ENCODE data around the gene PIK3AP1. TPM values are rescaled to one million over a fixed set of nuclear protein-coding genes. Genes with fewer than 3 reads are reported as not detected.

Gene PIK3AP1
- total RNA-seq, 2 donors from 2014 or later = 1.3 to 5.2 TPM

- Histone ChIP-seq H3K27ac (ENCODE audit: low read depth, low read length) (no peak overlapping the region), H3K36me3 (ENCODE audit: control insufficient read depth, insufficient read depth, low read length) (no peaks in the 10 kb centered on the region), H3K4me3 (ENCODE audit: low read length) (no peak overlapping the region), H3K9ac (ENCODE audit: extremely low read depth, low read length, poor library complexity, severe bottlenecking) (no peak overlapping the region), H3K4me1 (ENCODE audit: control insufficient read depth, insufficient read depth, low read length) (no peaks in the 10 kb centered on the region), H3K27me3 (ENCODE audit: control insufficient read depth, insufficient read depth, low read length, poor library complexity, severe bottlenecking) (peaks cover 11% of the 10 kb centered on the region), H3K9me3 (ENCODE audit: control insufficient read depth, low read length) (no peaks in the 10 kb centered on the region)
- H3K4me1 Mint-ChIP-seq = peaks cover 22% of the 10 kb centered on the region
- peaks cover 28% of the 10 kb centered on the region for H3K36me3 Mint-ChIP-seq (ENCODE audit: low read depth)
- WGBS, 2 experiments (ENCODE audit: insufficient coverage in 1 of 2, insufficient read length in 1 of 2) = 96 to 98% methylated on average over 10 to 13 of the region's 13 CpGs
- TF ChIP-seq CTCF (conservative IDR thresholded peaks at IDR 0.05) = no peak
- H3K27me3 Mint-ChIP-seq (ENCODE audit: insufficient read depth) = no peaks in the 10 kb centered on the region
- no peak for DNase-seq
- no peaks in the 10 kb centered on the region for H3K9me3 Mint-ChIP-seq
- H3K4me3 Mint-ChIP-seq = no peak overlapping the region
- no peak overlapping the region for H3K27ac Mint-ChIP-seq
Measured at GRCh38 chr10:96645191-96645721, 75.1 kb downstream of the PIK3AP1 start.

- no peak overlapping the region for H3K4me3 ChIP-seq (ENCODE audit: low read length)
- peak; percentile 50 for TF ChIP-seq CTCF (conservative IDR thresholded peaks at IDR 0.05)
- H3K9me3 Mint-ChIP-seq = no peaks in the 10 kb centered on the region
- H3K4me1 ChIP-seq (ENCODE audit: control insufficient read depth, insufficient read depth, low read length) = no peaks in the 10 kb centered on the region
- H3K36me3 ChIP-seq (ENCODE audit: control insufficient read depth, insufficient read depth, low read length) = no peaks in the 10 kb centered on the region
- no peak overlapping the region for H3K4me3 Mint-ChIP-seq
- WGBS, 2 experiments (ENCODE audit: insufficient coverage in 1 of 2, insufficient read length in 1 of 2) = 92 to 100% methylated on average over 2 to 7 of the region's 9 CpGs
- no peaks in the 10 kb centered on the region for H3K9me3 ChIP-seq (ENCODE audit: control insufficient read depth, low read length)
- H3K27ac ChIP-seq (ENCODE audit: low read depth, low read length) = no peak overlapping the region
- H3K4me1 Mint-ChIP-seq = peaks cover 14% of the 10 kb centered on the region
- H3K27ac Mint-ChIP-seq = no peak overlapping the region
- H3K27me3 ChIP-seq (ENCODE audit: control insufficient read depth, insufficient read depth, low read length, poor library complexity, severe bottlenecking) = peaks cover 7% of the 10 kb centered on the region
- no peak overlapping the region for H3K9ac ChIP-seq (ENCODE audit: extremely low read depth, low read length, poor library complexity, severe bottlenecking)
- no peaks in the 10 kb centered on the region for H3K27me3 Mint-ChIP-seq (ENCODE audit: insufficient read depth)
- DNase-seq = no peak
- peaks cover 28% of the 10 kb centered on the region for H3K36me3 Mint-ChIP-seq (ENCODE audit: low read depth)
Measured at GRCh38 chr10:96643920-96644319, 76.4 kb downstream of the PIK3AP1 start.

GRCh38 chr10:96642973-96643372 is 77.3 kb downstream of the PIK3AP1 start:
- WGBS, 2 experiments (ENCODE audit: insufficient coverage in 1 of 2, insufficient read length in 1 of 2) = 55% methylated on average over 4 of the region's 4 CpGs
- no peak overlapping the region for H3K4me3 Mint-ChIP-seq

More at GRCh38 chr10:96642973-96643372, 77.3 kb downstream of the PIK3AP1 start:
- peaks cover 21% of the 10 kb centered on the region for H3K36me3 Mint-ChIP-seq (ENCODE audit: low read depth)
- no peak overlapping the region for H3K27ac Mint-ChIP-seq
- H3K4me1 ChIP-seq (ENCODE audit: control insufficient read depth, insufficient read depth, low read length) = no peaks in the 10 kb centered on the region
- no peak overlapping the region for H3K9ac ChIP-seq (ENCODE audit: extremely low read depth, low read length, poor library complexity, severe bottlenecking)
- no peak overlapping the region for H3K4me3 ChIP-seq (ENCODE audit: low read length)
- peaks cover 2% of the 10 kb centered on the region for H3K27me3 ChIP-seq (ENCODE audit: control insufficient read depth, insufficient read depth, low read length, poor library complexity, severe bottlenecking)
- peak; percentile 89 for TF ChIP-seq CTCF (conservative IDR thresholded peaks at IDR 0.05)
- no peaks in the 10 kb centered on the region for H3K9me3 ChIP-seq (ENCODE audit: control insufficient read depth, low read length)
- H3K36me3 ChIP-seq (ENCODE audit: control insufficient read depth, insufficient read depth, low read length) = no peaks in the 10 kb centered on the region
- H3K4me1 Mint-ChIP-seq = peaks cover 14% of the 10 kb centered on the region
- H3K9me3 Mint-ChIP-seq = no peaks in the 10 kb centered on the region
- no peaks in the 10 kb centered on the region for H3K27me3 Mint-ChIP-seq (ENCODE audit: insufficient read depth)
- H3K27ac ChIP-seq (ENCODE audit: low read depth, low read length) = no peak overlapping the region
- DNase-seq = peak; percentile 90

Measured in endodermal cell (in vitro differentiated cells).